Stimulated activated CD4-positive, alpha-beta T cell treated with anti-CD3 and anti-CD28 coated beads, Interleukin-15, amount 100 ng/mL, for 1 hour (primary cell): ENCODE data around the gene CAMTA1.

Experiments used
- DNase-seq, 2 donors: peaks; one replicate each; pipeline ENCODE4 v3.0.0-alpha.2; 2020; ENCODE audit warnings: low read depth in 1 of 2, low spot score in 1 of 2

Gene CAMTA1

DNA sequence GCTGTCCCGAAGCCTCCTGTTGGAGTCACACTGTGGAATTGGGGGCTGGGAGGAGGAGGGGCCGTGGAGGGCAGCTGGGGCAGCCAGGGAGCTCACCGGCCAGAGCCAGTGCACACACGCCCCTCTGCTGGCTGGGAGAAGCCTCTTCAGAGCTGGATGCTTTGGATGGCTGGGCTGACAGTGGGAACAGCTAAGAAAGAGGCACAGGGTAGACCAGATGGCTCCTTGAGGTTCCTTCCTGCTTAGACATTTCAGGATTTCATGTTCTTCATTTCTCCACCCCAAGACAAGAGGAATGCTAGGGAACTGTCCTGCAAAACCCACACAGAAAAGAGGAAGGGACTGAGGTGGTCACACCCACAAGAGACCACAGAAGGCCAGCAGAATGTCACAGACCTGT lies 731.1 kb downstream of the CAMTA1 start:
- DNase-seq, result no peak

DNA sequence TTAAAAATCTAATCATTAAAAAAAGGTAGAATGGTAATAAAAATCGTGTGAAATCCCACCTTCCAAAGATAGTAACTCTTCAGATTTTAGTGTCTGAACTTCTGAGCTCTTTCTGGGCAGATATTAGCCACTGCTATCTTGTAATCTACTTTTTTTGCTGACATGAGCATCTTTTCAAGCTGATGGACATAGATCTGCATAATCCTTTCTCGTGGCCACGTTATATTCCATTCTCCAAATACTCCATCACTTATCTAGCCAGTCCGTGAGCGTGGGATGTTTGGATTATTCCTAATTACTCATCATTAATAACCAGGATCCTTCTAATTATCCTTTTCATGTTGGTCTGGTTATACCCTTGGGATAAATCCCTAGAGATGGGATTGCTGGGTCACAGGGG lies 731.7 kb downstream of the CAMTA1 start:
- DNase-seq, result no peak

DNA sequence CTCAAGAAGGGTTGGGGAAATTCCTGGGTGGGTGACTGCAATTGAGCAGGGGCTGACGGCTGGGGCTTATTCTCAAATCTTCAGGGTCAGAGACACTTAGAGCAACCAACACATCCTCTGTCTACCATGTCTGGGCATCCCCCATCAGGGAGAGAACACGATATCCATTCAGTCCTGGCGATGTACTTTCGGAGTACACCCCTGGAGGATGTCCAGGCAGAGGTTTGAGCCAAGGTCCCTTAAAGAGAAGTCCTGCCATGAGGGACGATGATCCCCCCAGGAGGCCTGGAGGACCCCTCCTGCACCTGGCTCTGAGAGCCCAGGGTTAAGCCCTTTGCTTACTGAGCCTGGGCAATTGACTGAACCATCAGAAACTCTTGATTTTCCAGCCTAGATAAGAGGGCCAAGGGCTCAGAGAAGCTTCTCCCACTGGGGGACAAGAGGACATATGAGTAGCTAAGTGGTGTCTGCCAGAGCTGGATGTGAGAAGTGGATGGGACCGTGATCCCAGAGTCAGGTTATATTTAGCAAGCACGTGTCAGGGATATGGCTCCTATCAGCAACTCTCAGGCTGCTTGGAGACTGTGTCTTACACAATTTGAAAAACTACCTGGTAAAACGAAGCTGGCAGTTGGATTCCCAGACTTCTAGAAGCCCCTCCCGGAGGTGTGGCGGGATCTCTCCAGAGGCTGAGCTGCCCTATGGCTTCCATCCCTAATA lies 732.5 kb downstream of the CAMTA1 start:
- DNase-seq, result no peak

DNA sequence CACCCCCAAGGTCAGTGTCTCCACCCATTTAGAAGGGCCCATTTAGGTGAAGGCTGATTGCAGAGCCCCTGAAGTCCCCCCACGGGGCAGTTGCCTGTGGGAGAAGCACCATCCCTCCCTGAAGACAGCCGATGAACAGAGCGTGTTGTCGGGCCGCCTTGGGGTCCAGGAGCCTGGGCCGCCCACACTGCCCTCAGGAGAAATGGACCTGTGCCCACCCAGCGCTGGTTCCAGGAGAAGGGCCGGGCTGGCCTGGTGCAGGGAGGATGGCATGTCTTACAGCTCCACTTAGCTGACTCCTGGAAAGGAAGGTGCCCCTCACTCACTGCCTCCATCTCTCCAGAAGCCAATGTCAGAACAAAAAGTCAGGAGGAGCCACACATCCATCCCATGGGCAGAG lies 733.2 kb downstream of the CAMTA1 start:
- DNase-seq, result no peak

DNA sequence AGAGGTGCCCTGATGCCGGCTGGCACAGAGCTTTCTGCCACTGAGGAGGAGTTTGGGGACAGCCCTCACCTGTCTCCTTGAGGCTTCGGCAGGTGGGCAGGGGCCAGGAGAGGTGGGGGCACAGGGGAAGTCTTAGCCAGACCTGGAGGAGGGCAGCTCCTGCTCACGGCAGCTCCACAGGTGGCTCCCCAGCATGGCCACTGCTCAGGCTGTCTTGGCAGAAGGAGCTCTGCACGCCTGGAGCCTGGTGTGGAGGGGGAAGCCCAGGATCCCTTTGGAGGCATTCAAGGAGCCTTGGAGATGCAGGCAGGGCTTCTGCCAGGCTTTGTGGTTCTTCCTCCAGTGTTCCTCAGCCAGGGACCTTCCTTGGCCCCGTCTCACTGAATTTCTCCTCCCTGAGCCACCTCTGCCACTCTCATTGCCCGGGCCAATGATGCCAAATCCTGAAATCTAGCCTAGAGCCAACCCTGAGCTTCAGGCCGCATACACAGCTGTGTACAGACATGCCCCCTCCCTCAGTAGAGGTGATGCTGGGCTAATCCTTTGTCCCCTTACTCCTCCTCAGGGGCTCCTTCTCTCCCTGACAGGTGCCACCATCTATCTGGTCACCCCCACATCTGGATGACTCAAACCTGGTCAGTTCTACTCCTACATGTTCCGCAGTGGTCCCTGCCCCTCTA lies 734.1 kb downstream of the CAMTA1 start:
- DNase-seq, result no peak

DNA sequence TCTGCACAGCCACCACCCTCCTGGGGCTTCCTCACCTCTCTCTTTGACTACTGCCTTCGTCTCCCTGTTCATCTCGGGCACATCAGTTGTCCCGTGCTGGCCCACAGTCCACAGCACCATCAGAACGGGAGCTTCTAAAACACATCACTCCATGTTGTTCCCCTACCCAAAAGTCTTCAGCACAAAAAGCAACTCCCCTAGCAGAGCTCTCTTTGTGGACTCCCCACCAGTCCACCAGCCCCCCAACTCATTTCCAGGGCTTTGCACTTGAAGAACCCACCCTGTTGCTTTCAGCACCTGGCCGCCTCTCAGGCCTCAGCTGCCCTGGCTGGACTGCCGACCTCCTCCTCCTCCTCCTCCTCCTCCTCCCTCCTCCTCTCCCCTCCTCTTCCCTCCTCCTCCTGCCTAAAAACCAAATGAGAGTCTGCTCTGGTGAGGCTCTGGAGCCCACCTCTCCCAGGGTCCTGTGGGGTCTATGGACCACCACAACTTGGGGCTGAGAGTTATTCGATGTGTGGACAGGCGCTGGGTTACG lies 734.7 kb downstream of the CAMTA1 start:
- no peak for DNase-seq

DNA sequence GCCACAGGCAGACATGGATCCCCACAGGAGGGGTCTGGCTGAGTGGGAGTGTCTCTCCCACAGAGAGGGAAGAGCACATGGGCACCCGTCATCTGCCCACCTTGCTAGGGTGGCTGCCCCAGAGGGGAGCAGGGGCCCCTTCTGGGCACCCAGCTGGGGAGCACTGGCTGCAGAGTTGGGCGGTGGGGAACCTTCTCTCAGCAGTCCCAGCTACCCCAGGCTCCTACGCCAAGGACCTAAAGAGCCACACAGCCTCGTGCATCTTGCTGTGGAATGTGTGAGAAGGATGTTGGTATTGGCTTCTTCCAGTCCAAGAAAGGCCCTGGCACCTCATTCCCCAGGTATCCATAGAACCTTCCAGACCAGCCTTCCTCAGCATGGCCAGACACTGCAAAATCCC lies 735.2 kb downstream of the CAMTA1 start:
- no peak for DNase-seq

DNA sequence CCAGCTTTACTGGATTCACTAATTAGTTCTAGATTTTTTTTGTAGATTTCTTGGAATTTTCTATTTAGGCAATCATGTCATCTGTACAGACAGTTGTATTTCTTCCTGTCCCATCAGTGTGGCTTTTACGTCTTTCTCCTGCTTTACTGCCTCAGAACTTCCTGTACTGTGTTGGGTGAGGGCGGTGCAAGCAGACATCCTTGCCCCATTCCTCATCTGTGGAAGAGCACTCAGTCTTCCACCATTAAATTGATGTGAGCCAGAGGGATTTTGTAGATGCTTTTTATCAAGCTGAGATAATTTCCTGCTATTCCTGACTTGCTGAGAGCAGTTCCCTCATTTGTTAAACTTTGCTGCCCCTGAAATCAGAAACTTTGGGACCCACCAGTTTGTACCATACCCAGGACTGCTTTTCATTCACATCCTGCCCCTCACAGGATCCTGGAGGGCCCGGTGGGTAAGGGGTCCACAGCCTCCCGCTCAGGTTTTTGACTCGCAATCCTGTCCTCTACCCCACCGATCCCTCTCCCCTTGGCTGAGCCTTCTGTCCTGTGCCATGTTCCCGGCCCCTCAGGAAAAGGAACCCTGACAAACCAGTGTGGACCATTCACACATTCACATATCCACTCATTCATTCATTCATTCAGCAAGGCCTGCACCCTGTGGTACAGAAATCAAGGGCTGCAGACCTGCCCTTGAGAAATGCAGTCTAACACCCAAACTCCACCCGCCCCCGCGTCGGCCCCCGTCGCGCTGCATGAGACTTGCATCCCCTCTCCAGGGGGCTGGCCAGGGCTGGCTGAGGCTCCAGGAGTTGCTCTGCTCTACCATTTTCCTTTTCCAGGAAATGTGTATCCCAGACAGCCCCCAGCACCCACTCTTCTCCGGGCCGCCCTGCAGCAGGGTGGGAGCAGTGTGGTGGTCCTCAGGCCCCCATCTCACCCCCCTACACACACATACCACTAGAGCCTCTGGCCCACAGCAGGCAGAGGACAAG lies 739.4 kb downstream of the CAMTA1 start:
- no peak for DNase-seq

DNA sequence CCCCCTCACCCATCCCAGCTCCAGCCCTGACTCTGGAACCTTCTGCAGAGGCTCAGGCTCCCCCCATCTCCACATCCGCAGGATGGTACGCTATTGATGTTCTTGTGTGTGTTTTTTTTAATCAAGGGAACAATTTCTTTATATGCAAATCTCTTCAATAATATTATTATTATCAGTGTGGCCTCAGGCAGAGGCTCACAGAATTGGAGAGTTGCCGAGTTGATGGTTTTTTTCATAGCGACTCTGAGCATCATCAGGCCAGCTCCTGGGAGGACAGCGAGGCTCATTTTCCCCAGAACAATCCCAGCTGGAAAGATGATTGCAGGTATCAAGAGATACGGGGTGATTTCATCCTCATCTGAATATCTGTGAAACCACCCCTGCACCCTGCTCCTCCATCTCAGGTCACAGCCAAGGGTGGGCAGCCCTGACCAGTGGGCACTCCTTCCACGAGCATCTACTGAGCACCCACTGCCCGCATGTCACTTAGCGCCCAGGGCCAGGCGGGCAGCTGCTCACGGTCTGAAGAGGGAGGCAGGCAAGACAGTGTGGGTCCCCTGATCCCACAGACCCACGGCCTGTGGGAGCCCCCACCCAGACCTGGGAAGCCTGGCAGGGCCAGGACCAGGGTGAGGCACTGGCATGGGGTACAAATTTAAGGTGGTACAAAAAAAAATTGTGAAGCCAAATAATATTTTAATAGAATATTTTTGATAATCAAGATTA lies 740.2 kb downstream of the CAMTA1 start:
- no peak for DNase-seq

DNA sequence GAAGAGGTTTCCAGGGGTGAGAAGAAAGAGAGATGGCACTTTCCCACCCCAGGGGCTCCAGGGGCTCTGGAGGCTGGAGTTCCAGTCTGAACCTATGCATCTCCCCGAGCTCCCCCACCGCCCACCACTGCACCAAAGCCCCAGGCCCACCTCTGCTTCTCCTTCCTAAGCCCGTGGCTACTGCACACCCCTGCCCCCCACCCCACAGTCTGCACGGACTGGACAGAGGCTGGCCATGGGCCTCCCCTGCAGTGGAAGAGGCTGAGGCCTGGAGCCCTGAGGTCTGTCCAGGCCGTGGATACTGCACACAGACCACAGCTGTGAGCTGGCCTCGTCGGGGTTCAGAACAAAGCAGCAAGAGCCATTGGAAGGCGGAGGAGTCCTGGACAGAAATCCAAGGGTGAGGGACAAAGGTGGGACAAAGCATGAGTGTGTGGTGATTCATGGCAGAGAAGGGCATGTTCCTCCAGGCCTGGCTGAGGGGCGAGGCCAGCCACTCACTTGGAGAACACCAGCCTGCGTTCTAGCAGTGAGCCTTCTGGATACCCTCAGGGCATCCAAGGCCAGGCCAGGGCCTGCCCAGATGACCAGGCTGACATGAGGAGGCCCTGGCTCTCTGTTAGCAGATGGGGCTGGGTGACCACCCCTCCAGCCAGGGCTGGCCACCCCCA lies 741.1 kb downstream of the CAMTA1 start:
- no peak for DNase-seq

DNA sequence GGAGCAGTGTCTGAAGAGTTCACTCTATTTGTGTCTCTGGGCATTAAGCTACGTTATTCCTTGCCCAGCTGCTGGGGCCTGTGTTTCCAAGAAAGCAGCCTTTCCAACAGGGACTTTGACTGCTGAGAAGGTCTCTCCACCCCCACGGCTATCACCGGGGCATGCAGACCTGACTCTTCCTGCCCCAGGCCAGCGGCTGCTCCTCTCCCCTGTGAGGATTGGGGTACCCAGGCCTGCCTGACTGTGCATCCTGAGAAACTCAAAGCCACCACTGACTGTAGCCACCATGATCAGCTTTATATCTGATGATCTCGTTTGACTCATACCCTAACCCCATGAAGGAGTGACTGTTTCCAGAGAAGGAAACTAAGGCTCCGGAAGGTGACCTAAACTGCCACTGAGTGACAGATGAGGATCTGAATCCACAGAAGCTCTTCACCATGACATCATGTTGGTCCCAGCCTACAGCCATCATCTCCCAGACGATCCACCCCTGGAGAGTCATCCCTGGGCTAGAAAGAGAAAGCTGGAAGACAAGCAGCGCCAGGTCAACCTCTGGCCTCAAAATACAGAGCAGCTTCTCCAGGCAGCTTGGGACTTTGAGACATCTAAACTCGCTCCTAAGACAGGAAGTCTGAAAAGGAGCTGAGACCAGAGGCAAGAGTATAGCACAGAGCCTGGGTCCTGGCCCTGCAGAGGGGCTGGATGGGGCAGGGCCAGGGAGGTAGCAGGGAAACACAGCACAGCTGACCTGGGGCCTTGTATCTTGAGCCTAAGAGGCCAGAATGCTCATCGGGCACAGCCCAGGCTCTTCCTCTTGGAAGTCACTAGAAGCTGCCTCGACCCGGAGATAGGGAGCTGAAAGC lies 741.8 kb downstream of the CAMTA1 start:
- no peak for DNase-seq

DNA sequence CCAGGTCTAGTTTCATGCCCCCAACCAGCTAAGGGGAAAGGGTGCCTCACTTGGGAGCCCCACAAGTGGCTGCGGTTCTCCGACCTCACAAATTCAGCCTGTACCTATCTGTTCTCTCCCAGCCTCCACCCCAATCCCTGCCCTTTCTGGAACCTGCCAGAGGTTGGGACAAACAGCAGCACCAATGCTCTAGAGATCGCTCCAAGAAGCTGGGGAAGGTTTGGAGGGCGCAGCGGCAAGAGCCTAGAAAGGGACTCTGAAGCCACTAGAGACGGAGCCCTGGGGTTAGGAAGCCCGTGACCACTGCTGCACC lies 742.4 kb downstream of the CAMTA1 start:
- no peak for DNase-seq

DNA sequence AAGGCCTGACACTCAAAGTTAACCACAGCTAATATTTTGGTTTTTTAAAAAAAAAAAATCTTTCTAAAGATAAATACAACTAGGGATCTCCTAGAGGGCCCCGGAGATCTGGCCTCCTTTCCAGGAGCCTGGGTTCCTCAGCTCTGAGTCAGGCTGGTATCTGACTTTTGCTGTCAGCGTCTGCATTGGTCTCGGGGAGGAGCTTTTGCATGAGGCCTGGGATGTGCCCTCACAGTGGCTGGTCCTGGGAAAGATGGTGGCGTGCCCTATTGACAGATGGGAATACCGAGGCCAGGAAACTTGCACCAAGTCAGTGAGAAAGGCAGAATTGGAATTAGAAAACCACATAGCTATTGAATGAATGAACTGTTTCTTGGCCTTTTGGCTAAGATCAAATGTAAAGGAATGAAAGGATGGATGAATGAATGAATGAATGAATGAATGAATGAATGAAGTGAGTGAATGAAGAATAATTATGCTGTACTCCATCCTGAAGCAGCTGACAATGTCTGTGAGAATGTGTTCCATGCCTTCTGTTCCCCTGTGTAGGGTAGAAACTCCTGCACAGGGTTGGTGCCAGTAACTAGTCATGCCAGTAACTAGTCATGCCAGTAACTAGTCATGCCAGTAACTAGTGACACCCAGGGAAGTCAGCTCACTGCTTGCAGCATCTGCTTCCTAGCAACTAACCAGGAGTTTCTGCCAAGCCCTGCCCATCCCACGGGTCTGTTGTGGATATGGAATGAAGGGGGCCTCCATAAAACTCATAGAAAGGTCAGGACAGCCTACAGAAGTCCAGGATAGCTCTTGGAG lies 743.3 kb downstream of the CAMTA1 start:
- no peak for DNase-seq

DNA sequence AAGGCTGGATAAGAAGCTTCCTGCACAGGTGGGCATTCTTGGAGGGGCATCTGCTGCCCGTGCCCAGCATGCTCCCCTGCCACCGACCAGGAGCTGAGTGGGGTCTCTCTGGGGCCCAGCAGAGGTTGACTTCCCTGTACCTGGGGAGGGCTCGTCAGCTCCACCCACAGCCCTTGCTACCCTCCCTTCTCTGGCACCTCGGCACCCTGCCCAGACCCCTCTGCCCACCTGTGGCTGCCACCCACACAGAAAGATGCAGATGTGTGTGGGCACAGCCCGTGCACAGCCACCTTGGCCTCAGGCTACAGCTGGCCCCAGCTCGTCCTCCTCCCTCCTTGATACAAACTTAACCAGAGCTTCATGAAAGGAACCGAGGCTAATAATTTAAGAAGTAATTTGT lies 744.7 kb downstream of the CAMTA1 start:
- no peak for DNase-seq

DNA sequence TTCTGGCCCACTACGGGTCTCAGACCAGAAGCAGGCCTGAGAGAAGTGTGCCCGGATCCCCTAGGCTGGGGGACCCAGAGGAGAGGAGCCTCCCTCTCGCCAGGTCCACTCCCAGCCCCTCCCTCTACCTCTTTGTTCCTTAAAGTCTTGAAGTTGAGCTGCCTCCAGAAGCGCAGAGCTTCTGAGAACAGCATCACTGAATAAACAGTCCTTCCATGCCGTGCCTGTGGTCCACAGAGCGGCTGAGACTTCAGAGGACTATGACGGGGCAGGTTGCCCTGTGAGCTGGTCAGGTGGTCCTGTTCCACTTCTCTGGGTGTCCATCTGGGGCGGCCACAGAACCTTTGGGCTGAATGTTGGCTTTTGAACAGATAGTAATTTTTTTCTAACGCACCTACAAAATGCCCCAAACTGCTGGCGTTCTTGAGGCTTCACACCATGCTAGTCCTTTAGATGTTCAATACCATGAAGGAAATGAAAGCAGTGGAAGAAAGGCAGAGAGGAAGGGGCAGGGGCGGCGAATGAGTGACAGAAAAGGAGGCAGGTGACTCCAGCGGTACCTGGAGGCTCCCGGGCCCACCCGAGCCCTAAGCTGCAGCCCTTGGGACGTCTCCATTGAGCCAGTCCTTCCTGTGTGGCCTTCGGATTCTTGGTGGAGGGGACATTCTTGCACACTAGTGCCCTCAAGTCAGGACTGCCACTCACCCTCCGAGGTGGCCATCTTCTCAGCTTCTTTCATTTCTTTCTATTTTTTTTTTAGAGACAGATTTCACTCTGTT lies 746.5 kb downstream of the CAMTA1 start:
- DNase-seq, result no peak

DNA sequence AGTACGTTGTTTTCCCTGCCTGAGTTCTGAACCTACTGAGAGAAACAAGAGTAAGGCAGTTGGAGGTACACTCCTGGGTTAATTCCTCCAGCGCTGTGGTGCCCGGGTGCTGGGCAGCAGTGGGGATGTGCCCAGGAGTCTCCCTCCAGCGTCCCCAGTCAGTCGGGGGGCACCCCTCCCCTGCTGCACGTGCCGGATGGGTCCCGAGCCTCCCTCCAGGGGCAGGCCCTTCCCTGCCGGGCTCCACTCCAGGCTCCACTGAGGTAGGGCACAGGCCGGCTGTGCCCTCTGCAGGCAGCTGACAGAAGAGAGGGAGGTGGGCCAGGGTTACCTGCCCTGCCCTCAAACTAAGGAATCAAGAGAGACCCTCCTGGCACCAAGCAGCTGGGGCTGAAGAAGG lies 747.8 kb downstream of the CAMTA1 start:
- no peak for DNase-seq

DNA sequence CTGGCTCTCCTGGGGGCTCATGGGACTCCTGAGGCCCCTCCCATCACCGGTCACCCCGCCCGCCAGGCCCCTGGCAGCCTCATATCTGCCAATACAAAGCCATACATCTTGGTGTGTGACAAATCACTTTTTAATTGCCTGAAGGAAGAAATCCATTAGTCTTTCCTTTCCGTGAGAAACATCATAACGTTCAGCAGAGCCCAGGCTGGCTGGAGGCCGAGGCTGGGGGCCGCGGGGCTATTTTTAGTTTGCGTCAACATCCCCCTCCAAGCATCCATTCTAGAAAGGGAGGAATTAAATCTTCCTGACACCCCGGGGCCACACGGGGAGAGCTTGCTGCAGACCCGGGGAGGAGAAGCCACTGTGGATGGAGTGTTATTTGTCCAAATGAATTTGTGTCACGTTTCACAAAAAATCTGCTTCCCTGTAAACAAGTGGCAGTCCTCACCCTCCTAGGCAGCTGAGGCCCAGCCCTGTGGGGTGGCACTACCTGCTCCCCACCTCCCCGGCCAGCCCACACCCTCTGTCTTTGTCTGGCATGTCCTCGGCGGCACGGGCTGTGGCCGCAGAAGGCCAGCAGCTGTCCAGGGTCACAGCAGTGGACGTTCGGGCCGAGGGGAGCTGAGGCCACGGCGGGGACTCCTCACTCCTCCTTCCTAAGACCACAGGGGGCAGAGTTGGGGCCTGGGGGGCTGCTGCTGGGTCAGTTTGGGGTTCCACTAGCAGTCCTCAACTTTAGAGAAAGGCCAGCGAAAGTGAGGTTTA lies 749.0 kb downstream of the CAMTA1 start:
- no peak for DNase-seq
